SK-N-SH treated with all-trans-retinoic acid at 6 μM for 48 hours (cell line): ENCODE results near the gene PSMC3IP.

ENCODE experiments used
- BACH2 ChIP-seq: fragments of 250-450 bp; sonication (Bioruptor Pico); IDR thresholded peaks from 2 replicates; pipeline ENCODE4 v1.9.0; 2021; ENCODE audit warnings: mild to moderate bottlenecking, borderline replicate concordance
- CREB5 ChIP-seq: fragments of 250-450 bp; sonication (Bioruptor Pico); IDR thresholded peaks from 2 replicates; pipeline ENCODE4 v1.5.1; 2020; ENCODE audit warnings: low read depth, mild to moderate bottlenecking, moderate library complexity
- GLIS3 ChIP-seq: fragments of 250-450 bp; sonication (Bioruptor Pico); IDR thresholded peaks from 2 replicates; pipeline ENCODE4 v1.5.0; 2020; ENCODE audit warnings: mild to moderate bottlenecking, moderate library complexity
- ISL1 ChIP-seq: fragments of 250-450 bp; sonication (Bioruptor Pico); IDR thresholded peaks from 2 replicates; pipeline ENCODE4 v2.1.2; 2022; ENCODE audit warnings: mild to moderate bottlenecking, moderate library complexity
- PATZ1 ChIP-seq: fragments of 250-450 bp; sonication (Bioruptor Pico); IDR thresholded peaks from 2 replicates; pipeline ENCODE4 v1.8.0; 2020; ENCODE audit warnings: mild to moderate bottlenecking, moderate library complexity, borderline replicate concordance
- RARB ChIP-seq: fragments of 250-450 bp; sonication (Bioruptor Pico); IDR thresholded peaks from 2 replicates; pipeline ENCODE4 v1.8.0; 2021; ENCODE audit warnings: mild to moderate bottlenecking, moderate library complexity
- SNAI2 ChIP-seq: fragments of 250-450 bp; sonication (Bioruptor Pico); IDR thresholded peaks from 2 replicates; pipeline ENCODE4 v1.5.0; 2020; ENCODE audit warnings: mild to moderate bottlenecking, moderate library complexity
- TCF4 ChIP-seq: fragments of 250-450 bp; sonication (Bioruptor Pico); IDR thresholded peaks from 2 replicates; pipeline ENCODE4 v1.8.0; 2021; ENCODE audit warnings: mild to moderate bottlenecking, moderate library complexity, borderline replicate concordance
- TOX ChIP-seq: fragments of 250-450 bp; sonication (Bioruptor Pico); IDR thresholded peaks from 2 replicates; pipeline ENCODE4 v1.8.0; 2021; ENCODE audit warnings: mild to moderate bottlenecking, moderate library complexity, borderline replicate concordance
- TSHZ2 ChIP-seq: fragments of 250-450 bp; sonication (Bioruptor Pico); IDR thresholded peaks from 2 replicates; pipeline ENCODE4 v1.5.0; 2020; ENCODE audit warnings: mild to moderate bottlenecking, moderate library complexity
- ZC3H10 ChIP-seq: fragments of 250-450 bp; sonication (Bioruptor Pico); IDR thresholded peaks from 2 replicates; pipeline ENCODE4 v1.5.1; 2021; ENCODE audit warnings: mild to moderate bottlenecking, moderate library complexity
- ZFP30 ChIP-seq: fragments of 450-650 bp; formaldehyde crosslinking; IDR thresholded peaks from 2 replicates; pipeline ENCODE4 v1.5.0; 2022; ENCODE audit warnings: mild to moderate bottlenecking, moderate library complexity
- ZNF70 ChIP-seq: fragments of 450-650 bp; formaldehyde crosslinking; IDR thresholded peaks from 2 replicates; pipeline ENCODE4 v1.5.0; 2020; ENCODE audit warnings: mild to moderate bottlenecking, moderate library complexity

- TF ChIP-seq ZNF70 (CRISPR knock-in tag) (no peak), BACH2 (CRISPR knock-in tag) (no peak), CREB5 (CRISPR knock-in tag) (no peak), TCF4 (CRISPR knock-in tag) (no peak), GLIS3 (no peak), SNAI2 (CRISPR knock-in tag) (no peak), TSHZ2 (CRISPR knock-in tag) (no peak), ZFP30 (no peak), PATZ1 (no peak), ISL1 (CRISPR knock-in tag) (no peak), TOX (CRISPR knock-in tag) (no peak), RARB (CRISPR knock-in tag) (no peak), ZC3H10 (CRISPR knock-in tag) (no peak)
Observed at GRCh38 chr17:42538482-42538881, 39.0 kb downstream of the PSMC3IP start.
